Lower lobe of right lung (tissue), 2 donors: ENCODE results near the gene SOCS1. TPM values are rescaled to one million over a fixed set of nuclear protein-coding genes. Genes with fewer than 3 reads are reported as not detected.
A peak's percentile ranks its signal among the peaks of the same experiment; 100 is the strongest.

Source experiments
- ATAC-seq, 2 donors: fragments of 200-7000 bp; cut with Tn5 transposase; one replicate each; pipeline ENCODE4 v1.9.1; 2020 to 2022; ENCODE audit warnings: mild to moderate bottlenecking in 2 of 2, moderate library complexity in 2 of 2
- DNase-seq: peaks from one replicate; pipeline ENCODE4 v3.0.0-alpha.2; 2020
- H3K27ac ChIP-seq: fragments of 200-600 bp; one replicate; pipeline ENCODE4 v1.8.0; 2022
- H3K27me3 ChIP-seq: fragments of 200-600 bp; one replicate; pipeline ENCODE4 v1.8.0; 2022; ENCODE audit warnings: low read depth
- H3K36me3 ChIP-seq: fragments of 200-600 bp; one replicate; pipeline ENCODE4 v1.8.0; 2022; ENCODE audit warnings: mild to moderate bottlenecking
- H3K4me1 ChIP-seq: fragments of 200-600 bp; one replicate; pipeline ENCODE4 v1.8.0; 2022
- H3K4me3 ChIP-seq: fragments of 200-600 bp; one replicate; pipeline ENCODE4 v1.8.0; 2022; ENCODE audit warnings: mild to moderate bottlenecking
- H3K9me3 ChIP-seq: fragments of 200-600 bp; one replicate; pipeline ENCODE4 v1.8.0; 2022
- CTCF ChIP-seq: fragments of 200-600 bp; IDR thresholded peaks from one replicate; pipeline ENCODE4 v1.8.0; 2022; ENCODE audit warnings: antibody characterized with exemption, mild to moderate bottlenecking
- intact Hi-C: fragments of 100-400 bp; cut with DNase I; formaldehyde crosslinking; loops from one replicate; pipeline ENCODE4 v1.11.0; 2022
- long read RNA-seq: library from polyadenylated mRNA; unstranded; transcript quantifications from one replicate; pipeline ENCODE4 v2.0.0, GENCODE V29; 2021
- total RNA-seq: library from RNA; stranded (reverse); fragmentation: NEBNext Ultra II Directional; extraction: Animal tissue kit (Norgen Biotek cat#: 25700); gene quantifications from one replicate; pipeline ENCODE4 v1.2.1, GENCODE V29; 2021
- donor health status: DM: no; HTN: yes; CAD: no; lungs with severe emphysema.

The SOCS1 gene
- 17.8 TPM for total RNA-seq
- long read RNA-seq, transcript SOCS1-201 (2 exons, 1,225 nt), result major isoform, 29 of 40 reads
- long read RNA-seq, transcript SOCS1-202 (1 exons, 1,784 nt), result minor isoform, 10 of 40 reads
- long read RNA-seq, partial matches to known transcripts, result 0 of 40 reads
- long read RNA-seq, other reads (novel, unspliced or antisense), result 1 of 40 reads

- ATAC-seq, result peak; percentile 84 to 91
- intact Hi-C loops, result no loop called here
- H3K4me3 ChIP-seq, result peak within 1 kb of the TSS; percentile 90
- peaks cover 5% of the 10 kb centered on the region for H3K36me3 ChIP-seq
- TF ChIP-seq CTCF, result peak; percentile 79
- H3K9me3 ChIP-seq, result no peaks in the 10 kb centered on the region
- peaks cover 56% of the 10 kb centered on the region for H3K4me1 ChIP-seq
- peak; percentile 90 for DNase-seq
- H3K27me3 ChIP-seq, result no peaks in the 10 kb centered on the region
- H3K27ac ChIP-seq, result peak within 1 kb of the TSS; percentile 98
Measured at GRCh38 chr16:11255737-11256660, at the start of gene SOCS1. Gene SOCS1 (minus strand): TSS chr16:11256204. CDS start chr16:11255478, 726 bp downstream.

- peak; percentile 60 for DNase-seq
Measured at GRCh38 chr16:11303405-11304138, 47.6 kb upstream of the SOCS1 start.

GRCh38 chr16:11302977-11303376, 47.0 kb upstream of the SOCS1 start:
- no peak for ATAC-seq
- intact Hi-C loops, result no loop called here

More at GRCh38 chr16:11303405-11304138, 47.6 kb upstream of the SOCS1 start:
- Histone ChIP-seq H3K36me3 (no peaks in the 10 kb centered on the region), H3K4me1 (peaks cover 18% of the 10 kb centered on the region), H3K27ac (peak overlapping the region; percentile 58), H3K4me3 (no peak overlapping the region), H3K9me3 (no peaks in the 10 kb centered on the region), H3K27me3 (no peaks in the 10 kb centered on the region)
- peak; percentile 83 to 87 for ATAC-seq
- TF ChIP-seq CTCF, result no peak
- intact Hi-C loops, result no loop called here

GRCh38 chr16:11301645-11302501, 45.9 kb upstream of the SOCS1 start:
- Histone ChIP-seq H3K36me3 (no peaks in the 10 kb centered on the region), H3K27me3 (no peaks in the 10 kb centered on the region), H3K9me3 (no peaks in the 10 kb centered on the region), H3K27ac (peak overlapping the region; percentile 24), H3K4me3 (no peak overlapping the region), H3K4me1 (peaks cover 23% of the 10 kb centered on the region)
- intact Hi-C loops, result no loop called here
- ATAC-seq (no peak), DNase-seq (no peak)
- TF ChIP-seq CTCF, result no peak

More at GRCh38 chr16:11302977-11303376, 47.0 kb upstream of the SOCS1 start:
- no peak overlapping the region for H3K4me3 ChIP-seq
- H3K27me3 ChIP-seq, result no peaks in the 10 kb centered on the region
- H3K27ac ChIP-seq, result peak overlapping the region; percentile 58
- no peaks in the 10 kb centered on the region for H3K36me3 ChIP-seq
- TF ChIP-seq CTCF, result no peak
- H3K4me1 ChIP-seq, result peaks cover 18% of the 10 kb centered on the region
- DNase-seq, result no peak
- no peaks in the 10 kb centered on the region for H3K9me3 ChIP-seq

GRCh38 chr16:11300560-11300892, 44.5 kb upstream of the SOCS1 start:
- Histone ChIP-seq H3K9me3 (no peaks in the 10 kb centered on the region), H3K27ac (no peak overlapping the region), H3K27me3 (no peaks in the 10 kb centered on the region), H3K4me1 (peaks cover 33% of the 10 kb centered on the region), H3K4me3 (no peak overlapping the region), H3K36me3 (no peaks in the 10 kb centered on the region)
- ATAC-seq, result no peak
- TF ChIP-seq CTCF, result no peak
- intact Hi-C loops, result no loop called here
- DNase-seq, result no peak
